Amniotic epithelial cell (primary cell): ENCODE data around the gene BRICD5.
A peak's percentile ranks its signal among the peaks of the same experiment; 100 is the strongest.
"Not testable (repeated sequence)": the region's sequence is repeated elsewhere in the genome, so short reads cannot be mapped to it uniquely, and the experiment has no call there.

Experiments
- DNase-seq: peaks from one replicate; pipeline ENCODE4 v3.0.0-alpha.2; 2010; ENCODE audit warnings: low read depth

The BRICD5 gene

DNA sequence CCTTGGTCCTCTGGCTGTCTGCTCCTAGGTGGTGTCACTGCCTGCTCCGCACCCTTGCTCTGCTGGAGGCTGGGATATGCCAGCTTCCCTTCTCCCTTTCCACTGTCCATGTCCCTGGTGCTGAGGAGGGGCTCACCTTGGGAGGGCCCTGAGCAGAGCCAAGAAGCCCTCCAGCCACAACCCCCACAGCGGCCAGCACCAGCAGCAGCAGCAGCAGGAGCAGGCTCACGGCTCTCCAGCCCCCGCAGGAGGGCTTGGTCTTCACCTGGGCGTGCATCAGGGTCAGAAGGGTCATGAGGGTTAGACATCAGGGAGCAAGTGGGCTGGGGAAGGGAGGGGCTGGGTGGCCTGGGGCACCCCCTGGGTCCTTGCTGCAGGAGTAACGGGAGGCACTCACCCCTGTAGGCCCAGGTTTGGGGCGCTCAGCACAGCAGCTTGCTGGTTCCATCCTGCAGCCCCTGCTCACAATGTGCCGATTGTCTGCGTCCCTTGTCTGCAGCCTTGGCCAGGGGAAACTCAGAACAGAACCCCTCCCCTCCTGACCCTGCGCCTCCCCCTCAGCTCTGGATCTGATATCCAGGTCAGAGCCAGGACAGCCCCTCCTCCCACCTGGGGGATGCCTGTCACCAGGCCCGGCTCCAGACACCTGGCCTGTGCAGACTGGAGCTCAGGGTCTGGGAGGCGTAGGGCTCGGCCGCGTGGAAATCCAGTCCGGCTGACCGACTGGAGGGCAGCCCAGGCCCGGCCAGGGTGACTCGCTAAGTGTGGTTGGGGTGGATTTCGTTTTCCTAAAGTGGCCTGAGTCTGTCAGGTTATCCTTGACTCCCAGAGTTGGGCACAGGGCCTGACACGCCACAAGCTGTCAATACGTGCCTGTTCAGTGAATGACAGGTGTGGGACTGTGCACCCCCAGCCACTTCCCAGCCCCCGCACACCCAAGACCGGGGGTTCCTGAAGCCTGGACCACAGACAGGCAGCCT is at the start of gene BRICD5:
Gene BRICD5 (minus strand): TSS at position 478 of the 980 bp plus-strand sequence. CDS start 30 bp downstream, at position 448.
- no peak for DNase-seq

DNA sequence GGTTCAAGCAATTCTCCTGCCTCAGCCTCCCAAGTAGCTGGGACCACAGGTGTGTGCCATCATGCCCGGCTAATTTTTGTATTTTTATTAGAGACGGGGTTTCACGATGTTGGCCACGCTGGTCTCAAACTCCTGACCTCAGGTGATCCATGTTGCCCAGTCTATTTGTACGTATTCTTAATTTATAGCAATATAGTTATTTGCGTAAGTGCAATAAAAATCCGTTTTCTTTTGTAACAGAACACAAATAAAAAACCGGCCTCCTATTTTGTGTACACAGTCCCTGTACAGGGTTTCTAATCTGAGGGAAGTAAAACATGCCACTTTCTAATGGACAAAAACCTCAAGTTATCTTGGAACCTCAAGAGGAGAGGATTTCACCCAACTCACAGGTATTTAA is 49.6 kb upstream of the BRICD5 start:
- no peak for DNase-seq

DNA sequence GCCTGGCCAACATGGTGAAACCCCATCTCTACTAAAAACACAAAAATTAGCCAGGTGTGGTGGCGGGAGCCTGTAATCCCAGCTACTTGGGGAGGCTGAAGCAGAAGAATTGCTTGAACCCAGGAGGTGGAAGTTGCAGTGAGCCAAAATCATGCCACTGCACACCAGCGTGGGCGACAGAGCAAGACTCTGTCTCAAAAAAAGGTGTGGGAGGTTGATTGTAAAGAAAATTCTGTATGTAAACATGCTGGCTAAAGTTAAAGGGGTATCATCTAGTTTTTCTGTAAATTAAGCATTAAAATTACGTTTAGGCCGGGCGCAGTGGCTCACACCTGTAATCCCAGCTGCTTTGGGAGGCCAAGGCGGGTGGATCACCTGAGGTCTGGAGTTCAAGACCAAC is 47.9 kb upstream of the BRICD5 start:
- DNase-seq = not testable (repeated sequence)

DNA sequence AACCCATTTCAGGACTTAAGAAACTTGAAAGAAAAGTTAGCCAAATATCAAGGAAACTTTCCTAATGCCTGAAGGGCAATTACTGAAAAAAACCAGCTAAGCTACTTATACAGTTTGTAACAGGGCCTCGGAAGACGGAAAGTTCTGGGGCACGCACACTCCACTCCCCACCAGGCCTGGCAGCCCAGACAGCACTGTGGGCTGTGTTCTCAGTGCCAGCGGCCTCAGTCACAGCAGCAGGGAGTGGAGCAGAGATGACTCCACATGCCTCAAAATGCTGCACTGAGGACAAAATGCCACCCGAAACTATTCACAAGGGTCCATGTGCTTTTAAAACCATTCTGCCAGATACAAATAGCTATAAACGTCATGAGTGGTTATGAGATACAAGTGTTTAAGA is 47.1 kb upstream of the BRICD5 start:
- no peak for DNase-seq

DNA sequence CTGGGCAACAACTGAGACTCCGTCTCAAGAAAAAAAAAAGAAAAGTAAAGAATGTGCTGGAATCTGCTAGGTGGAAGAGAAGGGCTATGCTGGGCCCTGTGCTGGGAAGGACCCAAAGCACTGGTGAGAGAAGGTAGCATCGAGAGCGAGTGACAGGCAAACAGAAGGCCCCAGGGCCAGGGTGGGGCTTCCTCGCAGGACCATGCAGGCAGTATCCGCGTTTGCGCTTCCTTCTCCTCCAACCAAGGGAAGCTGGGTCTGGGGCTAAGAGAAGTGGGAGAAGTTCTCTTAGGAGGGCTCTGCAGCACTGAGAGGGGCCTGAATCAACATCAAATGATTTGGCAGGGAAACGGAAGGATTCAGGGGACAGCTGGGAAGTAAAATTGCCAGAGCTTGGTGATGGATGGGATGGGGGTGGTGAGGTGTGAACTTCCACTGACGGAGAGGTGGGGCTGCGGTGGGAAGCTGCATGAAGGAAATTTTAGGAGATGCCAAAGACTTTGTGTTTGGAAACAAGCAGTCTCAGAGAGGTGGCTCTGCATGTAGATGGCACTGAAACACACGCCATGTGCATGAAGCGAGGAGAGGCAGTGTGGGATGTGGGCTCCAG is 46.0 kb upstream of the BRICD5 start:
- DNase-seq = no peak

DNA sequence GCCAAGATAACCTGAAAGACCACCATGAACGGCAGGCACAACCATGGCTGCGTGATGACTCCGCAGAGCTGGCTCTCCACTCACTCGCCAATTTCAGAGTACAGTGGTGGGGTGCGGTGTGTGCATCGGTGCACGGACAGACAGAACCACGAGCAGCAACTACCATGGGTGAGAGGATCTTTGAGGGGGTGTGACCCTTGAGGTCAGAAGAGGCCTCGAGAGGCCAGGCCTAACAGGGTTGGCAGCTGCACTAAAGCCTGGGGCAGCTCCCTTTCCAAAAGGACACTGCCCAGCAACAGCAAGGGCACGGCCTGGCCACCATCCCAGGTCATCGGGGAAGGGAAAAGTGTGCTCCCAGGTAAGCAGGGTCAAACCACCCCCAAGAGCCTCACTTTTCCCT is 42.6 kb upstream of the BRICD5 start:
- no peak for DNase-seq

DNA sequence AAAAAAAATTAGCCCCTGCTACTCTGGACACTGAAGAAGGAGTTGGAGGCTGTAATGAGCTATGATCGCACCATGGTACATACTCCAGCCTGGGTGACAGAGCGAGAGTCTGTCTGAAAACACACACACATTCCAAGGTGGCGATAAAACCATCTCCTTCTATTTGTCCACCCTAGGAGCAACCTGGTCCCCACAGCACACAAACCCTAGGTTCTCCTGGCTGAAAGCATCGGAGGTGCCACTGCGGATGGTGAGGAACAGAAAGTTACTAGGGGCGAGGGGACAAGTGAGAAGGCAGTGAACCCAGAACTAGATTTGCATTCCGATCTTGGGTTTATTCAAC is 42.1 kb upstream of the BRICD5 start:
- peak; percentile 9 for DNase-seq

DNA sequence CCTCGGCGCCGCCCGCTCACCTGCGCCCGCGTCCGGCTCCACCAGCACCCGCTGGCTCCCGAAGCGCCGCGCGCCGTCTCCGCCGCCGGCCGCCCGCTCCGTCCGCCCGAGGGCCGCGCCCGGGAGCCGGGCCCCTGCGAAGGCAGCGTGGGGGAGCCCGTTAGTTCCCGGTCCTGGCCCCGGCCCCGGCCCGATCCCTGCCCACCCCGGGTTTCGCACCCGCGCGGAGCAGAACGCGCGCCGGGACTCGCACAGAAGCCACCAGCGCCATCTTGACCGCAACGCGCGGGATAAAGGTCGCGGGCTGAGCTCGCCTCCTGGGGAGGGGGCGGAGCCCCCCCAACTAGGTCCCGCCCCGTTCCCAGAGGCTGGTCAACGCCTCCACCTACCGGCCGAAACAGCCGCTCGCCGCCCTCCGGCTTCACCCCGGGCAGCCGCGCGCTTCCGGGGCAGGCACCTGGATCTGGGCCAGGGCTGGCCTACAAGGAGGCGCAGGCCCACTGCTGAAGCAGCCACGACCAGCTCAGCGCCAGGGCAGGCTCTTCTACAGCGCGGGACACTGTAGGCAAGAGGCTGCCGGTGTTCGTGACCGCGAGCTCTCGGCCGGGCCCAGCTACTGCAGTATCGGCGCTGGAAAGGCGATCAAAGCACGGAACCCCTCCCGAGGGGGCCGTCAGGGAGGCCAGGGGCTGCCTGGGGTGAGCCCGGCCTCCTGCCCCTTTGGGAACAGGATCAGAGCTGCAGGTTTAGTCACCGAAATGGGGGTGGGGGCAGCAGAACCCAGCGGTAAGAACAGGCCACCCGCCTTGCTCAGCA is 40.8 kb upstream of the BRICD5 start, which contains the start of gene ECI1:
Gene ECI1 (minus strand): TSS at position 292 of the 816 bp plus-strand sequence. CDS start 21 bp downstream, at position 271.
- peak; percentile 92 for DNase-seq

DNA sequence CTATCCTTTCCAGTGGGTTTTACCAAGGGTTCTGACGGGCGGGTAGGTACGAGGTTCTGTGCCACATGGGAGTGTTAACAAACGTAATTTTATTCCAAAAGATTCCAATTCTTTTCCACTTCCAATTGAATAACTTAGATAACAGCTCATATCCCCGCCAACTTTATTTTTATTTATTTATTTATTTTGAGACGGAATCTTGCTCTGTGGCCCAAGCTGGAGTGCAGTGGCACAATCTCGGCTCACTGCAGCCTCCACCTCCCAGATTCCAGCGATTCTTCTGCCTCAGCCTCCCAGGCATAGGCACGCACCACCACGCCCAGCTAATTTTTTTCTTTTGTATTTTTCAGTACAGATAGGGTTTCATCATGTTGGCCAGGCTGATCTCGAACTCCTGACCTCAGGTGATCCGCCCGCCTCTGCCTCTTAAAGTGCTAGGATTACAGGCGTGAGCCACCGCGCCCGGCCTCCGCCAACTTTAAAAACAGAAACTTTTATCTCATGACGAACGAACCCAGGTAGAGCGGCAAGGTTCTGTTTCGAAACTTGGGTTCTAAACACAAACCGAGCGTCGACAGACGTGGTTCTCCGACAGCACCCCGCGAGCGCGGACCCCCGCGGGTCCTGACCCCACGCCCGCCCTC is 40.1 kb upstream of the BRICD5 start:
- peak; percentile 47 for DNase-seq

DNA sequence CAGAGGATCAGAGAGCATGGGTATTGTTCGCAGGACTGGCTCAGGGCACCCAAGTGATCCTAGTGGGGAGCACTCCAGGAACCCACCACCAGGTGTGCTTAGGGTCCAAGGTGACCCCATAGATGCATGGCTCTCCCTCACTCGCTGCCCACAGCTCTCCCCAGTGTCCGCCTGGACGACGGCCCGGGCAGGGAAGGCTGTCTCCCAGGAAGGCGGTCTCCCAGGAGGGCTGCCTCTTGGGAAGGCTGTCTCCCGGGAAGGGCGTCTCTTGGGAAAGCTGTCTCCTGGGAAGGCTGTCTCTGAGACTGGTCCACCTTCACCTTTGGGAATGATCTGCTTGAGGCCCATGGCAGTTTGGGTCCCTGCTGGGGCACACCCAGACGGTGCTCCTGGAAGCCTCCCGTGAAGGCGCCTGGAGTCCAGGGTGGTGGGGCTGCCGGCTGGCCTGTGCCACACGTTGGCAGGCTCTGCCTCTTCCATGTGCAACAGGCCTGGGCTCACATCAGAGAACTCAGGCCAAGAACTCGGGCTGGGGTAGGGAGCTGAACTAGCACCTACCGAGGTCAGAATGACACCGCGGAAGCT is 35.7 kb upstream of the BRICD5 start:
- no peak for DNase-seq

DNA sequence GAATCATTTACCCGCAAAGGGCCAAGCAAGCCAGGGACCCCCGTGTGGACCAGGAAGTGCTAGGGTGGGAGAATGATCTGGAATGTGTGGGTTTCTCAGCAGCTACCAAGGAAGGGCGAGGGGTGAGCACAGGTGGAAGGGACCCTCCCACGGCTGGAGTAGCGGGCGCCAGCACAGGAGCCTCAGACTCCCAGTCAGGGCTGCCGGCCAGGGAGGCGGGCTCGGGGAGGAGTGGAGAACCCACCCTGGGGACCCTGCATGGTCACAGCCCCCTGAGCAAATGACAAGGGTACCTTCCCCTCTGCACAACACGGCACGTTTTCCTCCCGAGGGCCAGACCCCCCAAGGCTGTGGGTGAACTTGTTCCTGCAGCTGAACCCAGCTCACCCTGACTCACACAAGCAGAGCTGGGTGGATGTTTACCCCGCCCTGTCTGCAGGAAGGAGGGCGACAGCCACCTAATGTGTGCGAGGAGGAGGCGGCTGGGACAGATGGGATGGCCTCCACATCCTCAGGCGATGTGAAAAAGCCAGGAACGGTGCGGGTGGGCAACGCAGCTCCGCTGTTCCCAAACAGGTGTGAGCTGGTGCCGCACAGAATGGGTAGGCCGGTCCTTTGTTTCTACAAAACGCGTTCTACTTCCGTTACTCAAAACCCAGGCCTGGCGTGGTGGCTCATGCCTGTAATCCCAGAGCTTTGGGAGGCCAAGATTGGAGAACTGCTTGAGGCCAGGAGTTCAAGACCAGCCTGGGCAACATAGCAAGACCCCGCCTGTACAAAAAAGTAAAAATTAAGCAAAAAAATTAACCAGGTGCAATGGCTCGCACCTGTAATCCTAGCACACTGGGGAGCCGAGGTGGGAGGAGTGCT is 34.5 kb upstream of the BRICD5 start:
- DNase-seq = no peak

DNA sequence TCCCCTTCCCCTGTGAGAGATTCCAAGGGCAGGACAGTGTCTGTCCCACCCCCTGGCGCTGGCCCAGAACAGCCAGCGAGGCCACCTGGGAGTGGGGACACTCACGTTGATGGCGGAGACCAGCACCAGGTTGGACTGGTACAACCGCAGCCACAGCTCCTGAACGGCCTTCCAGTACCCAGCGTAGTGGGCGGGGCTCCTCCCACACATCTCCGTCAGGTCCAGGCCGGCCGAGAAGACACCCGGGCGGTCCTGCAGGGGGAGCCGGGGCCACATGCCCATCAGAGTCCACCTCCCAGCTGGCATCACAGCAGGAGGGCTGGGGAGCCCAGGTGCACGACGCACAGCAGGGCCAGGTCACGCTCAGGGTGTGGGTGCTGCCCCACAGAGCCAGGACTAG is 33.6 kb upstream of the BRICD5 start:
- no peak for DNase-seq

DNA sequence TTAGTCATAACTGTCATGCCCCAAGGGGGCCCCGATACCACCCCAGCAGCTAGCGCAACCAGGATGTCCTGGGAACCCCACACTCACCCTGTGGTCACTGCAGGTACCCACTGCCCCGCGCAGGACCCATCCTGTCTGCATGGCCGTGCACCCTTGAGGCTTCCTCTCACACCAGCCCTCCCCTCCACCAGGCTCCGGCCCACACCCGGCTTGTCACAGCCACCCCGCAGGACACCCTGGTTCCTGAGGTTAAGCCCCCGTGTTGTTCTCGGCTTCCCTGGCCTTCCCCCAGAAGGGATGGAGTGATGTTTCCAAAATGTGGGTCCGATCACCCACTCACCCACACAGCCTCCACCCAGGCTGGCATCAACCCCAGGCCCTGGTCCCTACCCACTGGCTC is 33.1 kb upstream of the BRICD5 start:
- no peak for DNase-seq

DNA sequence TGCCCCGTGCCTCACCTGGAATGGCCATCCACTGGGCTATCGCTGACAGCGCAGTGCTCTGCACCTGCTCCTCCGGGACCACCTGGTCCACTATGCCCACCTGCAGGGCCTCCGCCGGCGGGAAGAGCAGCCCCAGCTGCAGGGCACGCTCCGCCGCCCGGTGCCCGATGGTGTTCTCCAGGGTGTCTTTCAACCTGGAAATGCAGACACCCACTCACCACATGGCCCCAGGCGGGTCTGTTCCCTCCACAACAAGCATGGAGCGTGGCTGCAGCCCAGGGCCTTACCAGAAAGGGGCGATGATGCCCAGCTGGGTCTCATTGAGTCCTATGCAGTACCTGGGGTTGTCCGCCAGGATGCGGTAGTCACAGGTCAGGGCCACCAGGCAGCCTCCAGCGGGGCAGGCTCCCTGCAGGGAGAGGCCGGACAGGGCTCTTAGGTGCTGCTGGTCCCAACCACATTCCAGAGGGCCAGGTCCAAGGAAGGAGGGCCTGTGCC is 32.4 kb upstream of the BRICD5 start:
- no peak for DNase-seq

DNA sequence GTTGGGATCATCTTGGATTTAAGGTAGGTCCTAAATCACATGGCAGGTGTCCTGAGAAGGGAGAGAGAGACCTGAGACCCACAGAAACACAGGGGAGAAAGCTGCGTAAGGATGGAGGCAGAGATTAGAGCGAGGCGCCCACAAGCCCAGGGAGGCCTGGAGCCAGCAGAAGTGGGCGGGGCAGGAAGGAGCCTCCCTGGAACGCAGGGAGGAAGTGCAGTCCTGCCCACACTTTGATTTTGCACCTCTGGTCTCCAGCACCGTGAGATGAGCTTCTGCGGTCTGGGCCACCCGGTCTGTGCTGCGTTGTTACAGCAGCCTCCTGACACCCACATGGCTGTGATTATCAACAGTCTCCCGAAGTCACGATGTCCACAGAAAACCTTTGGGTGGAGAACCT is 31.9 kb upstream of the BRICD5 start:
- no peak for DNase-seq

DNA sequence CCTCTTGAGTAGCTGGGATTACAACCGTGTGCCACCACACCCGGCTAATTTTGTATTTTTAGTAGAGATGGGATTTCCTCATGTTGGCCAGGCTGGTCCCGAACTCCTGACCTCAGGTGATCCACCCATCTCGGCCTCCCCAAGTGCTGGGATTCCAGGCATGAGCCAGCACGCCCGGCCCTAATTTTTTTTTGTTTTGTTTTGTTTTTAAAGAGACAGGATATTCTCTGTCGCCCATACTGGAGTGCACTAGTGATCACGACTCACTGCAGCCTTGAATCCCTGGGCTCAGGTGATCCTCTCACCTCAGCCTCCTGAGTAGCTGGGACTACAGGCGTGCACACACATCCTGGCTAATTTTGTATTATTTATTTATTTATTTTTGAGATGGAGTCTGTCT is 29.7 kb upstream of the BRICD5 start:
- not testable (repeated sequence) for DNase-seq

DNA sequence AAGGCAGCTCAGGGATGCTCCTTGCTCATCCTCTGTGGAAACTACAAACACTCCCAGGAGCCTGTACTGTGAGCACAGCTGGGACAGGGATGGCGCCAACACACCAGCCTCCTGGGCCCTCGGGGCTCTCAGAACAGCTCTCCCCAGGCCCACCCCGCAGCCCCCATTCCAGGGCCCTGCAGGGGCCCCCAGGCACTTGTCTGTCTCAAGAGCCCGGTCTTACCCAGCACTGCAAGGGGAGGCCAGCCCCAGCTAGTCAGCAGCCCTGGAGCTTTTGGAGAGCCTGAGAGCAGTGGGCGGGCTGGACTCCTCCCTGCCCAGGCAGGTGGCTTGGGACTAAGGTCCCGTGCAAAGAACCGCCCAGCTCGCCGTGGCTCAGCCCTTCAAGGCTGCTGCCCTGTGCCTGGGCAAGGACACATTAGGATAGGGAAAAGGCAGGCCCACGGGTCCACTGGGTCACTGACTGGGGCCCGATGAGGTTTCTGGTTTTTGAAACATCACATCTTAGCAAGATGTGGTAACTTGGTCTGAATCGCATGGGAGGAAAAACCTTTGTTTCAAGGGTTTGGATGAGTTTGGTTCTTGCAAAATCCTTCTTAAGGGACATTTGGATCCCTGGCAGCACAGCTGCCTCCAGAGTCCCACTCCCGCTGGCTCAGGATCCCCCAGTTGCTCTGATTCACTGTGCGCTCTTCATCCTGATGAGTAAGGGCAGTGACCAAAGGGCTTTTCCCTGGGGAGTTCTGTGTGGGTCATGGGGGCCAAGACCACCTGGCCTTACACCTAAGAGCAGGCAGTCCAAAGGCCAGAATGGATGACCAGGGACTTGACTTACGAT is 28.4 kb upstream of the BRICD5 start:
- no peak for DNase-seq

DNA sequence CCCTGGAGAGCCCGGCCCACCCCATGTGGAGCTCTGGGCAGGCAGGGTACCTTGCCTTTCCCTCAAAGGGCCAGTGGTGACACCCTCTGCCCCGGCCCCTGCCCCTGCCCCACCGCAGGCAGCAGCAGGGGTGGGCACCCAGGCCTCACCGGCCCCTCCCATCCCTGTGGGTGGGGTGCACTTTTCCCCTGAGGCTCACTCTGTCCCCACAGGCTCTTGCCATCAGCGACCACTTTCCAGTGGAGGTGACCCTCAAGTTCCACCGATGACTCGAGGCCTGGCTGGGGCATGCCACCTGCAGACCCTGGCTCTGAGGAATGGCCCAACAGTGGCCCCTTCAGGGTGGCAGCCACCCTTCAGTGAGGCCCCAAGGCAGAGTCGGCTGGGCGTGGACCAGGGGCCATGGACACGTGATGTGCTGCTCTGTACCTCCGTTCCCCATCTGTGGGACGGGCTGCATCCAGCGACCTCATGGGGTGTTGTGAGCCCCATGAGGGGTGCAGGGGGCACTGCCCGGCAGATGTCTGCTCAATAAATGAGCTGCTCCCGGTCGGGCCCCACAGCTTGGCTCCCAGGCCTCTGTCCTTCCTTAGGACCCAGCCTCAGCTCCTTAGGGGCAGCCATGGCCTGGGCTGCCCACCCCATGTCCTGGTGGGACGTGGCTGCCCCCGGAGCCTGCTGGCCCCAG is 27.6 kb upstream of the BRICD5 start:
- no peak for DNase-seq
